ENCODE results near the gene FOXL3.

DNA sequence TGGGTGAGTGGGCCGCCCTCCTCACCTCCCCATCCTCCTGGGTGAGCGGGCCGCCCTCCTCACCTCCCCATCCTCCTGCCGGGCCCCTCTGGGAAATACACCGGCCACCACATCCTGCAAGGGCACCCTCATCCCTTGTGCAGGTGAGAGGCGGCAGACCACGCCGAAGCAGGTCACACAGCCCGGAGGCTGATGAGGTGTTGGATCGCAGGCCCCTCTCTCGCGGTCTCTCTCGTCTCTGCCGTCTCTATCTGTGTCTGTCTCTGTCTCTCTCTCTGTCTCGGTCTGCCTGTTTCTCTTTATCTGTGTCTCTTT, 30.8 kb upstream of the FOXL3 start:
- no peak for TF ChIP-seq POLR2A (IDR thresholded peaks at IDR 0.05)
- TF ChIP-seq, protein P1, sequence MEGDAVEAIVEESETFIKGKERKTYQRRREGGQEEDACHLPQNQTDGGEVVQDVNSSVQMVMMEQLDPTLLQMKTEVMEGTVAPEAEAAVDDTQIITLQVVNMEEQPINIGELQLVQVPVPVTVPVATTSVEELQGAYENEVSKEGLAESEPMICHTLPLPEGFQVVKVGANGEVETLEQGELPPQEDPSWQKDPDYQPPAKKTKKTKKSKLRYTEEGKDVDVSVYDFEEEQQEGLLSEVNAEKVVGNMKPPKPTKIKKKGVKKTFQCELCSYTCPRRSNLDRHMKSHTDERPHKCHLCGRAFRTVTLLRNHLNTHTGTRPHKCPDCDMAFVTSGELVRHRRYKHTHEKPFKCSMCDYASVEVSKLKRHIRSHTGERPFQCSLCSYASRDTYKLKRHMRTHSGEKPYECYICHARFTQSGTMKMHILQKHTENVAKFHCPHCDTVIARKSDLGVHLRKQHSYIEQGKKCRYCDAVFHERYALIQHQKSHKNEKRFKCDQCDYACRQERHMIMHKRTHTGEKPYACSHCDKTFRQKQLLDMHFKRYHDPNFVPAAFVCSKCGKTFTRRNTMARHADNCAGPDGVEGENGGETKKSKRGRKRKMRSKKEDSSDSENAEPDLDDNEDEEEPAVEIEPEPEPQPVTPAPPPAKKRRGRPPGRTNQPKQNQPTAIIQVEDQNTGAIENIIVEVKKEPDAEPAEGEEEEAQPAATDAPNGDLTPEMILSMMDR (IDR thresholded peaks at IDR 0.05) = no peak
